IPS-18c (cell line): Measurements from ENCODE around the gene CTNNA2.

Experiments used
- H3K4me3 ChIP-seq: 2 replicates; pipeline ENCODE4 v1.7.0; 2013; ENCODE audit warnings: low read depth, mild to moderate bottlenecking, low read length, moderate library complexity; ENCODE audit not compliant: insufficient read depth
- H3K9me3 ChIP-seq: one replicate; pipeline ENCODE4 v1.6.1; 2013; ENCODE audit warnings: mild to moderate bottlenecking, low read length, moderate library complexity; ENCODE audit not compliant: control insufficient read depth, insufficient read depth

Gene CTNNA2

DNA sequence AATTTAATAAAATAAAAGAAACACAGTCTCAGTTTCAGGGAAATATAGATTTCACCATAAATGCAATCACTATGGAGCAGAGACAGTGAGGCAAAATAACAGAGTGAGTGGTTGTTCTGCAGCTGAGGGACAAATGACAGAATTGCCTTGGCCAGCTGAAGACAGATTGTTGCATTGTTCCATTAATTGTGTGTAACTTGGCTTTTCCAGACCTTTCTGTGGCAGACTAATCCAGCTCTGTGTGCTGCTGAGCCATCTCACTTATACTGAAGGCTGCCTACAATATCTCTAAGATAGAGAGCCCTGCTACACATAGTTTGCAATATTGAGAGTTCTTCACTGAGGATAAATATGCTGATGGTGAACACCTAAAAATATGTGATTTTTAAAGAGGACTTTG lies 780.2 kb downstream of the CTNNA2 start:
- Histone ChIP-seq H3K9me3 (no peaks in the 10 kb centered on the region), H3K4me3 (no peak overlapping the region)

DNA sequence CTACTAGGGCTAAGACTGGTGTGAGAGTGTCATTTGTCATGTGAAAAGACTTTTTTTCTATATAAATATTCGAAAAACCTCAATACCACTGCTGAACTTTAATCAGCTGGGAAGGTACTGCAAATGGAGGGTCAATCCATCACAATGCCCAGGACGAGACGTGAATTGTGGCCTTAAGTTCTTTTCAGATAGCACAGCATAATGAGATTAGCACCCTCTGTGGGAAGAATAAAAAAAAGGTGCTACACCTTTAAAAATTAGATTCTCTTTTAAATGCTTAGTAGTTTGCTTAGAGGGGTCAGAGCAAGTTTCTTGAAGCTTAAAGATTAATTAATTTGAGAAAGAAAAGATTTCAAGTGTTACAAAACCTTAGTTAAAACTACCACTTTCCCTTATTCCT lies 786.1 kb downstream of the CTNNA2 start:
- no peak overlapping the region for H3K4me3 ChIP-seq

DNA sequence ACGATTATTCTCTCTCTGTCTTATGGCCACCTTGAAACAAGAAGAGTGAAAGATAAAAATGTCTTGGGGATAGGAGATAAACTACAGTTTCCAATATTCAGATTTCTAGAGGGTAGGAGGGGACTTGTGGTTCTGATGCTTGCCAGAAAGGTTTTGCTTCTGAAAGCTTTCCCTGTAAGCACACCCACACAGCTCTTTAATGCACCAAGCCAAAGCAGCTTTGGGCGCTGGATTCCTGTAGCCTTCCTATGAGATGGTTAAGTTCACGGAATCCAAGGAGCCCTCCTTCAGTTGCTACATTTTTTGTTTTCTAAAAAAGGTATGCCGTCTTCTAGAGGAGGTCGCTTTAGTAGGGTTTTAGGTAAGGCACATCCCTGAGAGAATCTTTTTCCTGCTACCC lies 786.8 kb downstream of the CTNNA2 start:
- Histone ChIP-seq H3K9me3 (no peaks in the 10 kb centered on the region), H3K4me3 (no peak overlapping the region)

More for the DNA sequence above, 786.1 kb downstream of the CTNNA2 start:
- no peaks in the 10 kb centered on the region for H3K9me3 ChIP-seq

DNA sequence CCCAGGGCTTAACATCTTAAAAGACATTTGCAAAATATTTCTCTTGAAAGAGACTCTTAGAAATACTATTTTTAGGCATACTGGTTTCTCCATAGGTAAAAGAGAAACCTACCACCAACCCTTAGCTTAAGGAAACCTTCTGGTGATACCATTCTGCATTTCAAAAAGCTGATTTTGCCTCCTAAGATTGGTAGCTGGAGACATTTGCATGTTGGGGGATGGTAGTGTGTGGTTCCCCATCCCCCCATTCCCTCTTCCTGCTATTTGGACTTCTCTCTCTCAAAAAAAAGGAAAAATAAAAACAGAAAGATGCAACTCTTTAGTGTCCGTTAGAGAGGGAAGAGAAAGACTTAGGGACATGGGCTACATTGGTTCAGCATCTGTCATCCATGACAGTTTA lies 787.5 kb downstream of the CTNNA2 start:
- no peak overlapping the region for H3K4me3 ChIP-seq
- H3K9me3 ChIP-seq, result no peaks in the 10 kb centered on the region

DNA sequence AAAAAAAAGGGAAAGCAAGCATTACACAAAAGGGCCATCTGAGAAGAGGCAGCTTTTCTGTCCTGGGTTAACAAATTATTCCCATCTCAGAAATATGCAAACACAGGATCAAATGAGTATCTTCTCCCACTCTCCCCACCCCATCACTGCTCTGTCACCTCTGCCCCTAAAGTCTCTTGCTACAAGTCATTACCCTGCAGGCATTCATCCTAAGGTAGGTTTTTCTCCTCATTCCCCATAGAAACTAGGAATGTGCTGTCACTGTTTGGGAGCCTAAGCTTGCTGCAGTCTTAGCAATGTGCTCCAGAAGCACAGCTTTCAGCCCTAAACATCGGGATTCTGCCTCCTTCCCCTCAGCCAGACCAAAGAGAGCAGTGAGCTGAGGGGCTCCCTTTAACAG lies 788.1 kb downstream of the CTNNA2 start:
- H3K4me3 ChIP-seq, result no peak overlapping the region; the same call in 1 of the 2 replicates
- no peaks in the 10 kb centered on the region for H3K9me3 ChIP-seq

DNA sequence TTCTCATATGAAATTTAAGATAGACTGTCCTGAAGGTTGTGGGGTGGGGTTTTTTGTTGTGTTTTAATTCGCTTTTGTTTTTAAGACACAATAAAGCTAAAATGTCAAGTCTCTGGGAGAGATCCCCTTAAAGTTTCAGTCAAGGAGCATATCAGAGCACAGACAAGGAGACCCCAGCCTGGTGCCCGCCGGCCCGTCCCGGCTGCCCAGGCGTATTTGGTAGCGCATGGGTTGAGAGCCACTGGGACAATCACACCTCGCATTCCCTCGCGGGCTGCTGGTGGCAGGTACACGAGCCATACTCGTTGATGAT lies 789.1 kb downstream of the CTNNA2 start:
- no peaks in the 10 kb centered on the region for H3K9me3 ChIP-seq
- H3K4me3 ChIP-seq, result peak overlapping the region; percentile 57; the same call in 1 of the 2 replicates

DNA sequence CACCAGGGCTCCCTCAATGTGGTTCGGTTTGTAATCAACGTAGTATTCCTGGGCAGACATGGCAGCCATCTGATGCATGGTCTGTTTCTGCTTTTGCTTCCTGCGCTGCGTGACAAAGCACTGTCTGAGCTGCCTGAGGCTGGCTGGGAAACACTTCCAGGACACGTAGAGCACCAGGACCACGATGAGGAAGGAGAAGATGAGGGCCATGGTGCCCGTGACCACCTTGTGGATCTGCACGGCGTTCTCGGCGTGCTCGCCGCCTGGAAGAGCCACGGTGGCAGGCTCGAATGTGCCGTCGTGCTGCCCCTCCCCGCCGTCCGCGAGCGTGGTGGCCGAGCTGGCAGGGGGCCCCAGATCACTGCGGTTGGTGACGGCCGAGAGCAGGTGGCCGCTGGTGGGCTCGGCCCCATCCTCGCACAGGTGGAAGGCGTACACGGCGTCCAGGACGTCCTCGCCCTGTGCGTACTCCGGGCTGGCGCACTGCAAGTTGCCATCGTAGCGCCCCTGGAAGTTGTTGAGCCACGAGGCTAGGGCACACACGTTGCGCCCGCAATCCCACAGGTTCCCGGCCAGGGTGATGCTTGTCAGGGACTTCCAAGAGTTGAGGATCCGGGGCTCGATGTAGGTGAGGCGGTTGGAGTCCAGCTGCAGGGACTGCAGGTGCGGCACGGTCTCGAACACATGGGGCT lies 789.6 kb downstream of the CTNNA2 start:
- H3K4me3 ChIP-seq, result peak overlapping the region; percentile 57

DNA sequence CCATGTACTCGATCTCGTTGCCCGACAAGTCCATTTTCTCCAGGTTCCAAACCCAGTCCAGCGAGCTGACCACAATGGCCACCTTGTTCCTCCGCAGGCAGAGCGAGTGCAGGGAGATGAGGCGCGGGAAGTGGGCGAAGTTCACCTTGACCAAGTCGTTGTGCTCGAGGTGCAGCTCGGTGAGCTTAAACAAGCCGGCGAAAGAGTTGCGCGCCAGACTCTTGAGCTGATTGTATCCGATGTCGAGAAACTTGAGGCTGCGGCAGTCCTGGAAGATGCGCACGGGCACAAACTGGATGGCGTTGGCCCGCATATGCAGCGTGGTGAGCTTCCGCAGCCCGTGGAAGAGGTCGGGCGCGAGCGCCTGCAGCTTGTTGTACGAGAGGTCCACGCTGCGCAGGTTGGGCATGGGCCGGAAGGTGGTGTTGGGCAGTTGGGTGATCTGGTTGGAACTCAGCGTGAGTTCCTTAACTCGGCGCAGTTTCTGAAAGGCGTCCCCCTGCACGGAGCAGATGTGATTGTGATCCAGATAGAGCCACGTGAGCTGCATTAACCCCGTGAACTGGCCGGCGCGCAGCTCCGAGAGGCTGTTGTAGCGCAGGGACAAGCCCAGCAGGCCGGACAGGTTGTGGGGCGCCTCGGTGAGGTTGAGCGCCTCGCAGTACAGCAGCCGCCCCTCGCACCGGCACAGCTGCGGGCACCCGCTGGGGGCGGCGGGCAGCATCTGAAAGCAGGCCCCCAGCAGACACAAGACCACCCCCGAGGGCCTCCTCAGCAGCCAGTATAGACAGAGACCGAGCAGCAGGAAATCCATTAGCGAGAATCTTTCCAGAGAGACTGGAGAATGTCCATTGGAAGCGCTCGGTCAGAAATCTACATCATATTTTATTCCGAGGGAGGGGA lies 790.4 kb downstream of the CTNNA2 start:
- peak overlapping the region; percentile 57 for H3K4me3 ChIP-seq
- no peaks in the 10 kb centered on the region for H3K9me3 ChIP-seq

More for the DNA sequence above, 789.6 kb downstream of the CTNNA2 start:
- no peaks in the 10 kb centered on the region for H3K9me3 ChIP-seq

DNA sequence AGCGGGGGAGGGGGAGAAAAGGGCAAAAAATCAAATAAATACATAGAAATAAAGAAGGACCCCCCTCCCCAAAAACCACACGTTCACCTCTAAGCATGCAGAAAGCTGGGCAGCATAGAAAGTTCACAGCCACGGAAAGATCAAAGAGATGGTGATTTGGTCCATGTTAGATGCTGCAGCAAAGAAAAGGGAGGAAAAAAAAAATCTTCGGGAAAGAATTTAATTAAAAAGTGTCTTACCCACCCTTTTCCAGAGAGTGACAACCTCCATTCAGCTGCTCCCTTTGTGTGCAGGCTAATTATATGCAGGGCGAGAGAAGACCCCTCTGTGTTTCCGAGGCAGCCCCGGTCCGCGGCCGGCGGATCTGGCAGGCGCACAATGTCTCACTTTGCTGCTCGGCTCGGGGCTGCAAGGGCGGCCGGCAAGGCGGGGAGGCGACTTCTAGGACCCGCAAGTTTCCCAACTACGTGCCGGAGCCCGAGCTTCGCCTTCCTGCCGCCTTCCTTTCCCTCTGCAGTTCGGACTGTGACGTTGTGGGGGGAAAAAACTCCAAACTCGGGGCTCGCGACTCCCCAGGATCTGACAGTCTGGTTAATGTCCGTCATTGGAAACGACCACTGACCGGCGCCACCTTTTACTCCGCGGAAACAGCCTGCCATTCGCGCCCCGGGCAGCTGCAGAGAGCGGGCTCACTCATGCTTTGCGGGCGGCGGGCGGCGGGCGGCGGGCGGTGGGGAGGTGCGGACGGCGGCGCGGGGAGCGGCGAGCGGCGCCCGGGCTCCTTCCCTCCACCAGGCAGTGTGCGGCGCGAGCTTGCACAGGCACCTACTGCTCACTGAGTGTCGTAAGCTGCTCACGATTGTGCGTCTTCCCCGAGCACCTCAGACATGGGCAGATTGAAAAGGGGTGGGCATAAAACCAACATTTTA lies 791.3 kb downstream of the CTNNA2 start, which contains the start of gene LRRTM1:
Gene LRRTM1, minus strand, starts transcription at position 844 of the 929 bp plus-strand sequence. CDS start 933 bp downstream, outside the sequence.
- H3K9me3 ChIP-seq, result no peaks in the 10 kb centered on the region
- peak within 1 kb of the TSS; percentile 57 for H3K4me3 ChIP-seq

DNA sequence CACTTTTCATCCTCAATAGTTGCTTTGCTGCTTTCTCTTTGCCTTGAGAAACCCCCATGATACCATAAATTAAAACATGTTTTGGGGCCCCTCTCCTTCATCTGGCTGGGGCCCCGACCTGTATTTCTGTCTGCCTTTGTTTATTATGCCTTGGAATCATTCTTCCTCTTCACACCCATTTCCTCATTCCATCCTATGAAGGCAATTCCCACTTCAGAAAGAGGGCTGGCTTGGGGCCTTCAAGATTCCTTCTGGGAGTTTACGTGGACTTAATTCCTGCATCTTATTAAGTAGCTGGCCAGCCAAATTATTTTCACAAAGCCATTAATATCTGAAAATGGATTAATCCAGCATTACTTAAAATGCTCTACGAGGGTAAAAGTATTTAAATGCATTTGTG lies 798.5 kb downstream of the CTNNA2 start:
- Histone ChIP-seq H3K4me3 (no peak overlapping the region), H3K9me3 (no peaks in the 10 kb centered on the region)

DNA sequence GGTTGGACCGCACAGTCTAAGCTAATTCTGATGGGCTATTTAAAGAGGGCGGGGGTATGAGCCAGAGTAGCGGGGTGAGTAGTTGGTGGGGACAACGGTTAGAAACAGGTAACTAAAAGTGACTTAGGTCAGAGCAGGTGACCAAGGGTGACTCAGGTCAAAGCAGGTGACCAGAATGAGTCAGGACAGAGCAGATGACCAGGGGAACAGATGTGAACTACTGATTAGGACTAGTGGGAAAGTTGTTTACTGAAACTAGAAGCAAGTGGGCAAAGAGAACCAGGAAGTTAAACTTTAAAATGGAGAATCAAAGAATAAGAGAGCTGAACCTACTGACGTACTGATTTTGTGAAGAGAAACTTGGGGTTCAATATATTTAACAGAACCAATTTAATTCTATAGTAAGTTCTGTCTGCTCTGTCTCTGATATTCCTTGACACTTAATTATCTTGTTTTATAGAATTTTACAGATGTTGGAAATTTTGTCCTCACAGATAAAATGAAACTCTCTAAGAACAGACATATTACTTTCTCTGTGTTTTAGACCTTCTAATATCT lies 799.5 kb downstream of the CTNNA2 start:
- Histone ChIP-seq H3K4me3 (no peak overlapping the region), H3K9me3 (no peaks in the 10 kb centered on the region)

DNA sequence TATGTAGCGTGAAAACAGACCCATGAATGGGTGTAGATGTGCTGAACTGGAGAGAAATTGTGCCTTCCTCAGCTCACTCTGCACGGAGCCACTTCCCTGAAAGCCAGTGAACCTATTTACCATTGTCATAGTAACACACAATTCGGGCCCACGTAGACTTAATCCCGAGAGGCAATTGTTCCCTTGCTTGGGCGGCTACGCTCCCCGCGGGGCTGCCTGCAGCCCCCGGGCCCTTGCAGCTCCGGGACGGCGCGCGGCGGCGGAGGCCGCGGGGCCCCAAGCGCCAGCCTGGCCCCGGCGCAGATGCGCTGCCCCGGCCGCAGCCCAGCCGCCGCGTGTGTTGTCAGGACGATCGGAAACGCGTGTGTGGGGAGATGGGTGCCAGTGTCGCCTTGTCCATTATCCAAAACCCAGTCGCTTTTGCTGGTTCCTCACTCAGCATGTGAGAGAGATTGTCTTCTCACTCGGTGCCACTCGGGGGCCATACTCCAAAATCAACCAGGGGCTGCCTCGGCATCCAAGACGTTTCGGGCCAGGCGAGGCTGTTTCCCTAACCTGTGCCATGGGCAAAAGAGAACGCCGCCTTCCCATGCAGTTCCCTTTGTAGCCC lies 809.6 kb downstream of the CTNNA2 start:
- Histone ChIP-seq H3K4me3 (peak overlapping the region; percentile 25; the same call in 1 of the 2 replicates), H3K9me3 (no peaks in the 10 kb centered on the region)

DNA sequence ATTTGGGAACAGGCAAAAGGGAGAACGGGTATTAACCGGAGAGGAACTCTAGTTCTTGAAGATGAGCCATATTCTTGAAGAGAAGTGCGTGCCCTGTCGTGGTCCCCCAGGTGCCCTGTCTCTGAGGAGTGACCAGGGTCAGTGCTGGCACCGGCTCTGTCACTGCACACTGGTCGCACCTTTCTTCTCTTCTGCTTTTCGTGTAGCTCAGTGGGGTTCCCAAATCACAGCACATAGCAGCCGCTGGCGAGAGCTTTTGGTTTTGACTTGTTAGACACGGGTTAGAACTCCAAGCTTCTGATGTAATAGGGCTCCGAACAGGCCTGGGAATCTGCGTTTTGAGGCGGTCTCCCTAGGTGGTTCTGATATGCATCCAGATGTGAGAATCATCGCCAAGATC lies 810.1 kb downstream of the CTNNA2 start:
- peak overlapping the region; percentile 25; the same call in 1 of the 2 replicates for H3K4me3 ChIP-seq
- H3K9me3 ChIP-seq, result no peaks in the 10 kb centered on the region

DNA sequence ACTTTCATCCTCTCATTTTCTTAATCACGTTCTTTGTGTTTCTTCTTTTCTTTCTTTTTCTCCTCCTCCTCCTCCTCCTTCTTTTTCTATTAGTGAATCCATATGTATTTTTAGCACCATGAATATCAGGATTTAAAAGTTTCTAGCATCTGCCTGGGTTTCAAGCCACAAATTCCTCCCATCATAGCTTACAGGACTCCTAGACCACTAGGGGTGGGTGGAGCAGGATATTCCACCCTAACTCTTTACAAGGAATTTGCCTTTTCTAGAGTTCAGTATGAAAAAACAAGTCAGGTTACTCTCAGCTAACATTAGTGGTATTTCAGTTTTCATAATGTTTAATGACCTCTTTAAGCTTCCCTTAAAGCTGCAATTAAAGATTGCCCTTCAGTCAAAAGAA lies 810.8 kb downstream of the CTNNA2 start:
- Histone ChIP-seq H3K4me3 (no peak overlapping the region), H3K9me3 (no peaks in the 10 kb centered on the region)

DNA sequence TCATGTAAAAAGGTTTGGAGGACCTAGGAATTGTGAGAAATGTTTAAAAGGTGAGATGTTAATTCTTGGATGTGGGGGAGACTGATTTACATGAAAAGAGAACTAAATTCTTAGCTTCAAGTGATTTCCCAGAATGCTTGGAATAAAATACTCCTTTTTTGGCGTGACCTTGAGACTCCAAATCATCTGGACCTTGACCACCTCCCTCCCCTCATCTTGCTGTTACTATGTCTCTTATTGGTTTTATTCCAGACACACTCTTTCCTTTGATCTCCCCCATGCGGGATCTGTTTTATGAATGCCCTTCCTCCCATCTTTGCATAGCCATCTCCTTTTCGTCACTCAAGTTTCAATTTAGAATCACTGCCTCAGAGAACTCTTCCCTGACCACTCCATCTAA lies 811.7 kb downstream of the CTNNA2 start:
- Histone ChIP-seq H3K9me3 (no peaks in the 10 kb centered on the region), H3K4me3 (no peak overlapping the region)

DNA sequence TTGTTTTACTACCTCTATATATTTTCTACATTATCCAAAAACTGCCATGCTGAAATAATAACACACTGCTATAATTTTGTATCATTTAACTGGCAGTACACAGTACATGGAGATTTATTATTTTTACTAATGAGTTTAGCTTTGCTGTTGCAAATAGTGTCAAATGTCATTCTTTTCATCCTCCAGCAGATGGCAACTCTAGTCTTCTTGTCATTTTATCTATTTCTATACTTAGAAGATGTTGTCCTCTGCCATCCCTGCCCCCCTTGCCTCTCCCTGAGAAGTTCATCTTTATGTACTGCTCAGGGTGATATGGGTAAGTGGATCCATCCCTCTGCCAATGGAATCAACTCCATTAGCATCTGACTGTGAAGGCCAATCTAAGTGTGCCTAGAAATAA lies 813.4 kb downstream of the CTNNA2 start:
- H3K4me3 ChIP-seq, result no peak overlapping the region
- H3K9me3 ChIP-seq, result no peaks in the 10 kb centered on the region

DNA sequence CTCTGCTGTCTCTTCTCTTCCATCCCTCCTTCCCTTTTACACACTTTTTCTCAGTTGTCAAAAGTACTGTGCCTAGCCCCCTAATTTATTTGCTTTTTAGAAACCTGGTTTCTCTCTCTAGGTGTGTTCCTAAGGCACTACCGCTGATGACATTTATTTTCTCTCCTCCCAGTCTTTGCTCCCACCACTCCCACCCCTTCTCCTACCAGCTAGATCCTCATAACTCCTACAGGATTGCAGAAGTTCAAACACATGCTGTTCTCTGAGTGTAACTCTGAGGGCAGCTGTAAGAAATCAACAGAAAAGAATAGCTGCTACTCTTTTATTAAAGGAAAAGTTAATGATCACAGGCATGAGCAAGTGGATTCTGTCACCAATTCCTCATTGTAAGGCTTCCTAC lies 814.0 kb downstream of the CTNNA2 start:
- no peak overlapping the region for H3K4me3 ChIP-seq
- H3K9me3 ChIP-seq, result no peaks in the 10 kb centered on the region
